Subcutaneous adipose tissue (tissue), 4 donors: ENCODE data around the gene GBF1. TPM values are rescaled to one million over a fixed set of nuclear protein-coding genes. Genes with fewer than 3 reads are reported as not detected.

Experiments
- CTCF ChIP-seq: fragments of 450-650 bp; IDR thresholded peaks from one replicate; pipeline ENCODE4 v1.5.1; 2016; ENCODE audit warnings: low read depth, mild to moderate bottlenecking, control low read depth, antibody characterized with exemption, moderate library complexity
- total RNA-seq, 4 donors: library from RNA; depleted of rRNA; stranded (reverse); fragments of >200 nt; gene quantifications; one replicate each; pipeline ENCODE4 v1.1.0, GENCODE V29; 2016

Gene GBF1
- total RNA-seq, 4 donors from 2014 or later: 21.6 to 34.3 (median 24.0) TPM

- no peak for TF ChIP-seq CTCF
These were observed 3.2 kb upstream of the GBF1 start for GRCh38 chr10:102242118-102242485.

GRCh38 chr10:102243309-102243708 is 2.0 kb upstream of the GBF1 start:
- no peak for TF ChIP-seq CTCF

DNA sequence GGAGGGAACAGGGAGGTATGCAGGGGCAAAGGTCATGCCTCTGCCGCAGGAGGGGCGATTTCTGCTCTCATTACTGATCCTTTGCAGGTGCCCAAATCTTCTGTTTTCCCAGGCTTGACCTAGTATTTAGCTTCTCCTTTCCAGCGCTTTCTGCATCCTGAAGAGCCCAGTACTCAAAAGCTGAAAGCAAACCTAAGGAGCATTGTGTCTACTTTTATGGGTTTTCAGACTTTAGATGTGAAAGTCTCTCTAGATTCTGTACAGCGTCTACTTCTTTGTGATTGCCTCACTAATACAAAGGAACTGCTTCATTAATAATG is 560 bp downstream of the GBF1 start:
- no peak for TF ChIP-seq CTCF

- no peak for TF ChIP-seq CTCF
These were observed 929 bp downstream of the GBF1 start for GRCh38 chr10:102246261-102246660.

- TF ChIP-seq CTCF: no peak
These were observed 2.4 kb downstream of the GBF1 start for GRCh38 chr10:102247734-102248133.

GRCh38 chr10:102254426-102254825 is 9.1 kb downstream of the GBF1 start:
- no peak for TF ChIP-seq CTCF

DNA sequence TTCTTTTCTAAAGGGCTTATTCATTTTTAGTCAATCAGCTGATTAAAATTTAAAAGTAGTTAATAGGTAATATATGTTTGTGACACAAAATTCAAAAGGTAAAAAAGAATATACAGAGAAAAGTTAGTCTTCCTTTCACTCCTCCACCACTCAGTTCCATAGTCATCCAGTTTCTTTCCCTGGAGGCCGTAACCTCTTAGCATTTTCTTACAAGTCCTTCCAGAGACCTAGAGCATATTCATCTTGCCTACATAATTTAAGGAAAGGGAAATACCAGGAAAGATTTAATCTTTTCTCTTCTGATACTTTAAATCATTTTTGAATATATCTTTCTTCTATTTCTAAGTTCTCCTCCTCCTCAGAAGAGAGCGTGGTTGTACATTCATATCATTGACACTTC is 10.1 kb downstream of the GBF1 start:
- TF ChIP-seq CTCF: no peak

DNA sequence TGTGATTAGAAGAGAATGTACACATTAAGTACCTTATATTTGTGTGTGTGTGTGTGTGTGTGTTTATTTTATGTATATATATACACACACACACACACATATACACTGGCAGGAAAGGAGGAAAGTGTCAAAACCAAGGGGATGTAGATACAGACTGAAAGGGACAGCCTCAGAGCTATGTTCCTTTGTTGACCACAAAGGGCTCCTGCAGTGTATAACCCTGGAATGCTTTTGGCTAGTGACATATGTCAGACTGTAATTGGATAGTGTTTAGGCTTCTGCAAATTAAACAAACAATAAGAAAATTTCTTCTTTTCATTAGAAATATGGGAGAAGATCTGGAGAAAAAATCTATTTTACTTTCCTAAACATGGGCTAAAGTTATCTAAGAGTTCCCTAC is 15.9 kb downstream of the GBF1 start:
- no peak for TF ChIP-seq CTCF
